Measurements from ENCODE around the gene EPB42. TPM values are rescaled to one million over a fixed set of nuclear protein-coding genes. Genes with fewer than 3 reads are reported as not detected.

EPB42 gene
- polyA plus RNA-seq, 1 donor (not counting 4 experiments of a cell fraction or from before 2014, with no cell fraction given), result not detected

GRCh38 chr15:43214169-43214568, 6.6 kb downstream of the EPB42 start:
- no peak for FAIRE-seq

GRCh38 chr15:43213466-43213865, 7.4 kb downstream of the EPB42 start:
- Histone ChIP-seq H3K79me2 (ENCODE audit: control insufficient read depth, insufficient read depth, low read length) (no peaks in the 10 kb centered on the region), H3K9me1 (ENCODE audit: control insufficient read depth, extremely low read depth, insufficient read depth, low read length) (no peaks in the 10 kb centered on the region), H3K36me3 (ENCODE audit: control insufficient read depth in 2 of 2, extremely low read depth in 1 of 2, insufficient read depth in 2 of 2, low read length in 2 of 2) (no peaks in the 10 kb centered on the region), H4K20me1 (ENCODE audit: control insufficient read depth, extremely low read depth, insufficient read depth, low read length) (no peaks in the 10 kb centered on the region), H2AFZ (ENCODE audit: control insufficient read depth, low read length) (no peak overlapping the region), H3K27me3 (ENCODE audit: control insufficient read depth, extremely low read depth, insufficient read depth, low read length) (peaks cover 10% of the 10 kb centered on the region), H3K27ac (ENCODE audit: control insufficient read depth, insufficient read depth, low read length) (no peak overlapping the region), H3K4me3 (ENCODE audit: control insufficient read depth in 2 of 3, extremely low read depth in 1 of 3, insufficient read depth in 2 of 3, low read depth in 1 of 3, low read length in 3 of 3) (no peak overlapping the region), H3K9ac (ENCODE audit: control insufficient read depth, extremely low read depth, insufficient read depth, low read length) (no peak overlapping the region), H3K4me1 (ENCODE audit: control insufficient read depth, extremely low read depth, insufficient read depth, low read length) (peaks cover 2% of the 10 kb centered on the region), H3K4me2 (ENCODE audit: control insufficient read depth, extremely low read depth, insufficient read depth, low read depth, low read length) (no peak overlapping the region), H3K9me3 (ENCODE audit: control insufficient read depth, low read depth, low read length) (no peaks in the 10 kb centered on the region)
- DNase-seq (ENCODE audit: low read depth, low spot score), result no peak
- dilution Hi-C loops (cut with MboI; ENCODE audit: extremely low pct_ligation_motif_present, low sequenced_read_pairs), result no loop called here
- FAIRE-seq, result no peak
- TF ChIP-seq EZH2 (IDR thresholded peaks at IDR 0.05; ENCODE audit: low read length) (no peak), CTCF (optimal IDR thresholded peaks at IDR 0.05 in 1 of 3, IDR thresholded peaks at IDR 0.05 in 1 of 3, conservative IDR thresholded peaks at IDR 0.05 in 1 of 3; ENCODE audit: extremely low read depth in 1 of 3, insufficient read depth in 2 of 3, low read length in 3 of 3) (no peak)

More at GRCh38 chr15:43214169-43214568, 6.6 kb downstream of the EPB42 start:
- no peak for DNase-seq (ENCODE audit: low read depth, low spot score)
- no peaks in the 10 kb centered on the region for H3K9me3 ChIP-seq (ENCODE audit: control insufficient read depth, low read depth, low read length)
- no peaks in the 10 kb centered on the region for H3K79me2 ChIP-seq (ENCODE audit: control insufficient read depth, insufficient read depth, low read length)
- H3K9ac ChIP-seq (ENCODE audit: control insufficient read depth, extremely low read depth, insufficient read depth, low read length), result no peak overlapping the region
- H3K36me3 ChIP-seq (ENCODE audit: control insufficient read depth in 2 of 2, extremely low read depth in 1 of 2, insufficient read depth in 2 of 2, low read length in 2 of 2), result no peaks in the 10 kb centered on the region
- no peak for TF ChIP-seq EZH2 (IDR thresholded peaks at IDR 0.05; ENCODE audit: low read length)
- no peak for TF ChIP-seq CTCF (optimal IDR thresholded peaks at IDR 0.05 in 1 of 3, IDR thresholded peaks at IDR 0.05 in 1 of 3, conservative IDR thresholded peaks at IDR 0.05 in 1 of 3; ENCODE audit: extremely low read depth in 1 of 3, insufficient read depth in 2 of 3, low read length in 3 of 3)
- H3K27me3 ChIP-seq (ENCODE audit: control insufficient read depth, extremely low read depth, insufficient read depth, low read length), result peaks cover 8% of the 10 kb centered on the region
- H4K20me1 ChIP-seq (ENCODE audit: control insufficient read depth, extremely low read depth, insufficient read depth, low read length), result no peaks in the 10 kb centered on the region
- no peak overlapping the region for H2AFZ ChIP-seq (ENCODE audit: control insufficient read depth, low read length)
- H3K4me3 ChIP-seq (ENCODE audit: control insufficient read depth in 2 of 3, extremely low read depth in 1 of 3, insufficient read depth in 2 of 3, low read depth in 1 of 3, low read length in 3 of 3), result no peak overlapping the region
- no peaks in the 10 kb centered on the region for H3K9me1 ChIP-seq (ENCODE audit: control insufficient read depth, extremely low read depth, insufficient read depth, low read length)
- H3K27ac ChIP-seq (ENCODE audit: control insufficient read depth, insufficient read depth, low read length), result no peak overlapping the region
- dilution Hi-C loops (cut with MboI; ENCODE audit: extremely low pct_ligation_motif_present, low sequenced_read_pairs), result no loop called here
- peaks cover 8% of the 10 kb centered on the region for H3K4me1 ChIP-seq (ENCODE audit: control insufficient read depth, extremely low read depth, insufficient read depth, low read length)
- no peak overlapping the region for H3K4me2 ChIP-seq (ENCODE audit: control insufficient read depth, extremely low read depth, insufficient read depth, low read depth, low read length)
